Naive thymus-derived CD4-positive, alpha-beta T cell (primary cell): Measurements from ENCODE around the gene ESRRB. TPM values are rescaled to one million over a fixed set of nuclear protein-coding genes. Genes with fewer than 3 reads are reported as not detected.

Experiments
- ATAC-seq: fragments of 150-1000 bp; cut with Tn5 transposase; 2 replicates; pipeline ENCODE4 v1.10.0; 2021; ENCODE audit warnings: mild to moderate bottlenecking, moderate library complexity
- CTCF ChIA-PET: fragments of 350-600 bp; sonication (Branson Sonifier 250); formaldehyde crosslinking; loops from one replicate; lab custom pipeline; 2021; ENCODE audit warnings: antibody characterized with exemption; lab: Charles Lee
- POLR2A ChIA-PET: fragments of 350-600 bp; sonication (Branson Sonifier 250); formaldehyde crosslinking; loops from one replicate; lab custom pipeline; 2021; ENCODE audit warnings: antibody characterized with exemption, inconsistent platforms; lab: Charles Lee
- DNase-seq, 9 donors: peaks; one replicate each; pipeline versions ENCODE4 v3.0.0 to v3.0.0-alpha.2; 2020 to 2022; ENCODE audit warnings: mixed read lengths in 1 of 9
- H3K27ac ChIP-seq: one replicate; pipeline ENCODE4 v1.7.0; 2013; ENCODE audit warnings: mild to moderate bottlenecking, low read depth, low read length, moderate library complexity
- H3K27me3 ChIP-seq, 2 donors: one replicate each; pipeline ENCODE4 v1.7.0; 2013; ENCODE audit warnings: low read length in 2 of 2, mild to moderate bottlenecking in 2 of 2, moderate library complexity in 2 of 2; ENCODE audit not compliant: control insufficient read depth in 2 of 2, insufficient read depth in 2 of 2
- H3K36me3 ChIP-seq, 3 experiments: 1 replicate in 2 of 3; 2 replicates in 1 of 3; pipeline ENCODE4 v1.7.0; 2013; ENCODE audit warnings: low read length in 3 of 3, mild to moderate bottlenecking in 3 of 3, moderate library complexity in 1 of 3; ENCODE audit not compliant: insufficient read depth in 3 of 3, control insufficient read depth in 2 of 3
- H3K4me1 ChIP-seq, 2 donors: one replicate each; pipeline ENCODE4 v1.7.0; 2013; ENCODE audit warnings: low read length in 2 of 2, mild to moderate bottlenecking in 2 of 2, moderate library complexity in 1 of 2; ENCODE audit not compliant: control insufficient read depth in 2 of 2, insufficient read depth in 2 of 2
- H3K4me3 ChIP-seq: 2 replicates; pipeline ENCODE4 v1.7.0; 2013; ENCODE audit warnings: mild to moderate bottlenecking, low read length
- H3K9me3 ChIP-seq, 3 experiments: 1 replicate in 2 of 3; 2 replicates in 1 of 3; pipeline ENCODE4 v1.7.0; 2013; ENCODE audit warnings: low read length in 3 of 3; ENCODE audit not compliant: control insufficient read depth in 2 of 3
- H3K27ac Mint-ChIP-seq, 9 donors: one replicate each; pipeline ENCODE4 v1.8.0; 2020 to 2022; ENCODE audit warnings: mixed read lengths in 9 of 9, mild to moderate bottlenecking in 8 of 9, moderate library complexity in 5 of 9, inconsistent platforms in 2 of 9
- H3K27me3 Mint-ChIP-seq, 5 donors: one replicate each; pipeline ENCODE4 v1.8.0; 2021 to 2022; ENCODE audit warnings: mixed read lengths in 5 of 5, mild to moderate bottlenecking in 1 of 5
- H3K36me3 Mint-ChIP-seq, 5 donors: one replicate each; pipeline ENCODE4 v1.8.0; 2020 to 2022; ENCODE audit warnings: mixed read lengths in 5 of 5, mild to moderate bottlenecking in 3 of 5, inconsistent platforms in 1 of 5
- H3K4me1 Mint-ChIP-seq, 7 donors: one replicate each; pipeline ENCODE4 v1.8.0; 2020 to 2022; ENCODE audit warnings: mixed read lengths in 7 of 7, mild to moderate bottlenecking in 3 of 7, inconsistent platforms in 1 of 7
- H3K4me3 Mint-ChIP-seq, 10 donors: one replicate each; pipeline ENCODE4 v1.8.0; 2020 to 2022; ENCODE audit warnings: mild to moderate bottlenecking in 10 of 10, mixed read lengths in 10 of 10, moderate library complexity in 6 of 10, inconsistent platforms in 2 of 10
- H3K9me3 Mint-ChIP-seq, 11 donors: one replicate each; pipeline ENCODE4 v1.8.0; 2020 to 2022; ENCODE audit warnings: mixed read lengths in 11 of 11, mild to moderate bottlenecking in 4 of 11, inconsistent platforms in 1 of 11, moderate library complexity in 1 of 11
- intact Hi-C, 2 donors: fragments of 100-400 bp; cut with micrococcal nuclease; formaldehyde crosslinking; loops; one replicate each; pipeline ENCODE4 v1.15.1; 2023
- polyA plus RNA-seq, 2 donors: library from polyadenylated mRNA; unstranded; fragments of 300-500 nt; fragmentation: Illumina TruSeq; gene quantifications; one replicate each; pipeline ENCODE4 v1.2.3, GENCODE V29; 2021
- total RNA-seq, 6 experiments: library from RNA in 5 of 6; stranded (reverse) in 5 of 6; gene quantifications; 1 replicate in 5 of 6; 2 replicates in 1 of 6; pipeline ENCODE4 v1.2.3 and lab custom pipeline; 2021 to 2026

The ESRRB gene
- total and polyA plus RNA-seq, 7 experiments from 2014 or later: 0.16 to 0.48 (median 0.20) TPM; not detected in 4

DNA sequence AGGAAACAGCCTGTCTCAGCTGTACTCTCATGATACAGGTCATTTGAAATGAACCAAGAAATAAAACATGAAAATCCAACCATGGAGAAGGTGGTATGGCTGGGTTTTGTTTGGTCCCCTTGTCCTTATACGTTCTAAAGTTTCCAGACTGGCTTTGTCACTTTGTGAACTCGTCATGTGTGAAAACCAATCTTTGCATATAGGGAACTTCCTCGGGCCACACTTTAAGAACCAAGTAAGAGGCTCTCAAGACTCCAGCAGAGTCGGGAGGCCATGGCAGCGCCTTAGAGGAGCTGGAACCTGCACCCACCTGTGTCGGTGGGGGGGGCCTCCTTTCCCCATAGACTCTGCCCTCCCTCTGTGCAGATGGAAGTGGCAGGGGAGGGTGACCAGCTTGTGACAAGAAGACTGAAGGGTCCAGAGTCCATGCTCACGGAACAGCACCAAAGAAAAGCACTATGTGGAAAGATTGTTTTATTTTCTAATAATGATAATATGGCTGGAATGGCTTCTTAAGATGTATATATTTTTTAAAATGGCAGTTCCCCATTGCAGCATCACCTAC, 125.3 kb downstream of the ESRRB start:
- H3K9me3 ChIP-seq: no peaks in the 10 kb centered on the region
- Mint-ChIP-seq H3K27ac (no peak overlapping the region), H3K4me3 (no peak overlapping the region), H3K36me3 (no peaks in the 10 kb centered on the region), H3K4me1 (no peaks in the 10 kb centered on the region), H3K27me3 (peaks cover 2 to 23% (median 12%) of the 10 kb centered on the region in 5 donors), H3K9me3 (peaks cover 0 to 4% (median 0%) of the 10 kb centered on the region in 11 donors)
- no peaks in the 10 kb centered on the region for H3K27me3 ChIP-seq
- no peaks in the 10 kb centered on the region for H3K36me3 ChIP-seq
- ATAC-seq (no peak), DNase-seq (no peak)
- no peak overlapping the region for H3K27ac ChIP-seq
- ChIA-PET CTCF (no interaction called here), POLR2A (no interaction called here)
- H3K4me1 ChIP-seq: no peaks in the 10 kb centered on the region
- no peak overlapping the region for H3K4me3 ChIP-seq
- intact Hi-C loops: no loop called here

DNA sequence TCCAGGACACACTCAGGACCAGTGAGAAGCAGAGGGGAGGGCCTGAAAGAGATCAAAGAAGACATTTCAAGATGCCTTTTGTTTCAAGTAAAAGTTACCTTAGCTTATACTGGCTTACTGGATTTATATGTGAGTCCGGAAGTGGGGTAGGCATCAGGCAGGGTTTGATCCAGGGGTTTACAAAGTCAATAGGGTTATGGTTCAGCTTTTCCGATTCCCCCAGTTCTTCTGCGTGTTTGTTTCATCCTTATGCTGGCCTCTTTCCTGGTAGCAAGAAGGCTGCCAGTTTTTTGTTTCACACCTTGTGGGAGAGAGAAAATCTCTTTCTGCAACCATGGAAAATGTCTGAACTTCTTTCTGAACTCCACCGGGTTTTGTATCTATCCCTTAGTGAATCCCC, 126.3 kb downstream of the ESRRB start:
- no peak for ATAC-seq
- H3K36me3 Mint-ChIP-seq: no peaks in the 10 kb centered on the region
- no peak overlapping the region for H3K27ac Mint-ChIP-seq

DNA sequence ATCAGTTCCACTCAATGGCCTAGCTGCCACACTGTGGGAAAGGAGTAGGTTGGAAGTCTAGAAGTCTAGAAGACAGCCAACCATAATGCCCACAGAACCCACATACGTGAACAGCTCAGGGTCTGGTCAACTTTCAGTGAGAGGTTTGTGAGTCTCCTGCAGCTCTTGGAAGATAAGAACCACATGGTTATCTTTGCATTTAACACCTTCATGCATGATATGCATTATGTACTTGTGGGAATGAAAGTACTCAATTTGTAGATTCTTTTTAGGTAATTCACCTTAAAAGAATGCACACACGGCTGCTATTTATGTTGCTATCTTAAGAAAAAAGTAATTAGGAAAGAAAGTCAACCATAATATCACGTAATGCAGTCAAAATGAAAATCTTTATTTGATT, 126.7 kb downstream of the ESRRB start:
- Histone ChIP-seq H3K27me3 (no peaks in the 10 kb centered on the region), H3K36me3 (no peaks in the 10 kb centered on the region), H3K4me1 (no peaks in the 10 kb centered on the region), H3K27ac (no peak overlapping the region), H3K9me3 (no peaks in the 10 kb centered on the region), H3K4me3 (no peak overlapping the region)
- POLR2A ChIA-PET: no interaction called here
- H3K27ac Mint-ChIP-seq: no peak overlapping the region
- peaks cover 0 to 32% (median 17%) of the 10 kb centered on the region in 5 donors for H3K27me3 Mint-ChIP-seq
- CTCF ChIA-PET: interaction anchor here (0.5 kb wide), 1 partner anchor 229 kb away, joined by 4 read pairs; no protein-coding TSS in a partner anchor
- intact Hi-C loops: no loop called here
- ATAC-seq (no peak), DNase-seq (no peak)
- H3K36me3 Mint-ChIP-seq: no peaks in the 10 kb centered on the region
- no peaks in the 10 kb centered on the region for H3K4me1 Mint-ChIP-seq
- H3K4me3 Mint-ChIP-seq: no peak overlapping the region
- peaks cover 0 to 4% (median 0%) of the 10 kb centered on the region in 11 donors for H3K9me3 Mint-ChIP-seq

More for the DNA sequence above, 126.3 kb downstream of the ESRRB start:
- no peaks in the 10 kb centered on the region for H3K9me3 ChIP-seq
- no peaks in the 10 kb centered on the region for H3K4me1 Mint-ChIP-seq
- peaks cover 0 to 4% (median 0%) of the 10 kb centered on the region in 11 donors for H3K9me3 Mint-ChIP-seq
- POLR2A ChIA-PET: no interaction called here
- H3K36me3 ChIP-seq: no peaks in the 10 kb centered on the region
- H3K27ac ChIP-seq: no peak overlapping the region
- H3K4me3 ChIP-seq: no peak overlapping the region
- H3K27me3 Mint-ChIP-seq: peaks cover 0 to 30% (median 16%) of the 10 kb centered on the region in 5 donors
- no peaks in the 10 kb centered on the region for H3K27me3 ChIP-seq
- H3K4me3 Mint-ChIP-seq: no peak overlapping the region
- CTCF ChIA-PET: no interaction called here
- H3K4me1 ChIP-seq: no peaks in the 10 kb centered on the region
- intact Hi-C loops: no loop called here
- DNase-seq: no peak

- CTCF ChIA-PET: no interaction called here
These were observed 133.4 kb downstream of the ESRRB start for GRCh38 chr14:76509311-76509710.

GRCh38 chr14:76510181-76510580, 134.2 kb downstream of the ESRRB start:
- DNase-seq (no peak), ATAC-seq (no peak)
- ChIA-PET POLR2A (no interaction called here), CTCF (no interaction called here)
- Mint-ChIP-seq H3K4me3 (no peak overlapping the region), H3K27me3 (peaks cover 15 to 62% (median 35%) of the 10 kb centered on the region in 5 donors), H3K36me3 (no peaks in the 10 kb centered on the region), H3K9me3 (peaks cover 0 to 7% (median 0%) of the 10 kb centered on the region in 11 donors), H3K27ac (no peak overlapping the region), H3K4me1 (peaks cover 0 to 4% (median 0%) of the 10 kb centered on the region in 7 donors)
- Histone ChIP-seq H3K36me3 (no peaks in the 10 kb centered on the region), H3K4me1 (no peaks in the 10 kb centered on the region), H3K4me3 (no peak overlapping the region), H3K27ac (no peak overlapping the region), H3K9me3 (no peaks in the 10 kb centered on the region), H3K27me3 (no peaks in the 10 kb centered on the region)
- intact Hi-C loops: no loop called here

More at GRCh38 chr14:76509311-76509710, 133.4 kb downstream of the ESRRB start:
- DNase-seq: no peak
- H3K4me1 Mint-ChIP-seq: peaks cover 0 to 4% (median 0%) of the 10 kb centered on the region in 7 donors
- POLR2A ChIA-PET: no interaction called here
- no peak for ATAC-seq
- no peak overlapping the region for H3K4me3 Mint-ChIP-seq
- Histone ChIP-seq H3K27ac (no peak overlapping the region), H3K4me1 (no peaks in the 10 kb centered on the region), H3K36me3 (no peaks in the 10 kb centered on the region), H3K9me3 (no peaks in the 10 kb centered on the region), H3K4me3 (no peak overlapping the region), H3K27me3 (no peaks in the 10 kb centered on the region)
- intact Hi-C loops: no loop called here
- H3K27ac Mint-ChIP-seq: no peak overlapping the region
- peaks cover 0 to 7% (median 0%) of the 10 kb centered on the region in 11 donors for H3K9me3 Mint-ChIP-seq
- no peaks in the 10 kb centered on the region for H3K36me3 Mint-ChIP-seq
- peaks cover 13 to 60% (median 35%) of the 10 kb centered on the region in 5 donors for H3K27me3 Mint-ChIP-seq

- Mint-ChIP-seq H3K4me3 (no peak overlapping the region), H3K9me3 (peaks cover 0 to 5% (median 0%) of the 10 kb centered on the region in 11 donors), H3K27me3 (peaks cover 12 to 61% (median 23%) of the 10 kb centered on the region in 5 donors), H3K4me1 (no peaks in the 10 kb centered on the region), H3K36me3 (peaks cover 0 to 3% (median 0%) of the 10 kb centered on the region in 5 donors), H3K27ac (no peak overlapping the region)
- intact Hi-C loops: no loop called here
- ATAC-seq (no peak), DNase-seq (no peak)
- no peak overlapping the region for H3K4me3 ChIP-seq
- H3K4me1 ChIP-seq: no peaks in the 10 kb centered on the region
- H3K9me3 ChIP-seq: no peaks in the 10 kb centered on the region
- no peaks in the 10 kb centered on the region for H3K27me3 ChIP-seq
- ChIA-PET CTCF (no interaction called here), POLR2A (no interaction called here)
- no peak overlapping the region for H3K27ac ChIP-seq
- no peaks in the 10 kb centered on the region for H3K36me3 ChIP-seq
These were observed 138.5 kb downstream of the ESRRB start for GRCh38 chr14:76514213-76514998.
